H1 (cell line): Measurements from ENCODE around the gene OR7G2. TPM values are rescaled to one million over a fixed set of nuclear protein-coding genes. Genes with fewer than 3 reads are reported as not detected.

Experiments used
- ASH2L ChIP-seq: fragments of 200-600, 300-600 bp; sonication (generic); IDR thresholded peaks from one replicate; pipeline ENCODE4 v1.7.1; 2017; ENCODE audit warnings: low read length
- HDAC2 ChIP-seq, 2 experiments: fragments of 300-600 bp in 1 of 2; sonication (generic) in 1 of 2; IDR thresholded peaks; 2 replicates each; pipeline ENCODE4 v1.6.1; 2011 to 2012; ENCODE audit warnings: low read depth in 2 of 2, low read length in 2 of 2, mild to moderate bottlenecking in 2 of 2, moderate library complexity in 2 of 2, borderline replicate concordance in 1 of 2, inconsistent platforms in 1 of 2
- RBBP5 ChIP-seq: IDR thresholded peaks from 2 replicates; pipeline ENCODE4 v1.7.1; 2012; ENCODE audit warnings: low read depth, mild to moderate bottlenecking, inconsistent platforms, low read length, moderate library complexity, borderline replicate concordance
- RNF2 ChIP-seq: fragments of 200-900, 300-1000 bp; sonication (generic); IDR thresholded peaks from 2 replicates; pipeline ENCODE4 v1.7.1; 2016; ENCODE audit warnings: borderline replicate concordance, low read depth, mild to moderate bottlenecking, antibody characterized with exemption, low read length; ENCODE audit not compliant: poor library complexity, severe bottlenecking; ENCODE audit errors: missing control alignments
- polyA plus RNA-seq, 7 experiments: library from polyadenylated mRNA; depleted of rRNA in 3 of 7; stranded (reverse) in 5 of 7; unstranded in 2 of 7; fragments of >200 nt in 5 of 7; fragments of 200-250 nt in 2 of 7; gene quantifications; 1 replicate in 5 of 7; 2 replicates in 1 of 7; 4 replicates in 1 of 7; pipeline versions ENCODE4 v1.2.1 to v1.2.3, GENCODE V29; 2011 to 2013; ENCODE audit warnings: missing spikeins in 2 of 7, mixed read lengths in 2 of 7
- total RNA-seq: library from RNA; stranded (reverse); fragmentation: NEBNext Ultra II Directional; extraction: Animal tissue kit (Norgen Biotek cat#: 25700); gene quantifications from 2 replicates; pipeline ENCODE4 v1.2.1, GENCODE V29; 2021

OR7G2 gene
- total and polyA plus RNA-seq, 2 of the 8 experiments (the other 6 are each of a cell fraction or from before 2014, with no cell fraction given) = not detected

DNA sequence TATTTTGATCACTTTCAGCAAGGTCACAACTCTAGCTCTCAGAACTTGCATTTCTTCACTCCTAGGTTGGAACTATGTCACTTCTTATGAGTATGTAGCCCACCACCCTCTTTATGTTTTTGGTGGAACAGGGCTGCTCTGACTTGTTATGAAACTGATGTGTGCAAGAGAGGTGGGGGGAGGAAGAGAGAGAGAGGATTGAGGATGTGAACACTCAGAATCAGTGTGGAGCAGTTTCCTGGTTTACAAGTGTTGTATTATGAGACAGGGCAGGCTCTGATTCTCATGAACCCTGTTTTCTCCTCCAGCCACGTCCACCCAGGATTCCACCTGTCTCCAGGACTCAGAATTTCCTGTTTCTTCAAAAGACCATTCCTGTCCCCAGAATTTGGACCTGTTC is 49.0 kb upstream of the OR7G2 start (continued):
- no peak for TF ChIP-seq HDAC2 (IDR thresholded peaks at IDR 0.05; ENCODE audit: borderline replicate concordance in 1 of 2, low read depth in 2 of 2, low read length in 2 of 2)
- TF ChIP-seq ASH2L = no peak
- TF ChIP-seq RBBP5 = no peak
- no peak for TF ChIP-seq RNF2
- TF ChIP-seq, all 59 proteins: peak for 0
